ENCODE results near the gene EIF3M.
"Not testable (repeated sequence)": the region's sequence is repeated elsewhere in the genome, so short reads cannot be mapped to it uniquely, and the experiment has no call there.

The EIF3M gene

GRCh38 chr11:32584921-32585320 is 1.3 kb downstream of the EIF3M start:
- TF ChIP-seq, protein P1, sequence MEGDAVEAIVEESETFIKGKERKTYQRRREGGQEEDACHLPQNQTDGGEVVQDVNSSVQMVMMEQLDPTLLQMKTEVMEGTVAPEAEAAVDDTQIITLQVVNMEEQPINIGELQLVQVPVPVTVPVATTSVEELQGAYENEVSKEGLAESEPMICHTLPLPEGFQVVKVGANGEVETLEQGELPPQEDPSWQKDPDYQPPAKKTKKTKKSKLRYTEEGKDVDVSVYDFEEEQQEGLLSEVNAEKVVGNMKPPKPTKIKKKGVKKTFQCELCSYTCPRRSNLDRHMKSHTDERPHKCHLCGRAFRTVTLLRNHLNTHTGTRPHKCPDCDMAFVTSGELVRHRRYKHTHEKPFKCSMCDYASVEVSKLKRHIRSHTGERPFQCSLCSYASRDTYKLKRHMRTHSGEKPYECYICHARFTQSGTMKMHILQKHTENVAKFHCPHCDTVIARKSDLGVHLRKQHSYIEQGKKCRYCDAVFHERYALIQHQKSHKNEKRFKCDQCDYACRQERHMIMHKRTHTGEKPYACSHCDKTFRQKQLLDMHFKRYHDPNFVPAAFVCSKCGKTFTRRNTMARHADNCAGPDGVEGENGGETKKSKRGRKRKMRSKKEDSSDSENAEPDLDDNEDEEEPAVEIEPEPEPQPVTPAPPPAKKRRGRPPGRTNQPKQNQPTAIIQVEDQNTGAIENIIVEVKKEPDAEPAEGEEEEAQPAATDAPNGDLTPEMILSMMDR (IDR thresholded peaks at IDR 0.05; ENCODE audit: low read depth, low read length, missing control alignments) = no peak
- DNase-seq (ENCODE audit: extremely low read depth, low read depth) = no peak
- peak overlapping the region; percentile 97 for H3K4me3 ChIP-seq (replicated peaks; ENCODE audit: low read depth, low read length)

GRCh38 chr11:32586576-32587190 is 3.1 kb downstream of the EIF3M start:
- TF ChIP-seq, protein P1 (IDR thresholded peaks at IDR 0.05; ENCODE audit: low read depth, low read length, missing control alignments) = peak; percentile 29
- peak overlapping the region; percentile 97 for H3K4me3 ChIP-seq (replicated peaks; ENCODE audit: low read depth, low read length)
- DNase-seq (ENCODE audit: extremely low read depth, low read depth) = no peak

DNA sequence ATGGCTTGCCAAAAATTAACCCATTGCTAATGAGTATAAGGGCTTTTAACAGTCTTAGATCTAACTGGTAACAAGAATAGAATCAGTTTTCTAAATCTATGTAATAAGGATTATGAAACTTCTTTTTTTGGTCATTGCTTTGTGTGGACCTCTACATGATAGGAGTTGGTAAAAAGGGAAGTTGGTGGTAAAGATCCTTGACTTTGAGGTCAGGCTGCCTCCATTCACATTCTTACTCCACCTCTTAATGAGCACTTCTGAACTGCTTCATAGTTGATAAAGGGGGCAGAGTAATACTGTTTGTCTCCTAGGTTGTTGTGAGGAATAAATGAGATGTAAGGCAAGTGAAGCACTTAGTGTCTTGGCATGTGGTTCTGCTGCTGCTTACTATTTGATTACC is 10.6 kb downstream of the EIF3M start:
- no peak for DNase-seq (ENCODE audit: extremely low read depth, low read depth)
- TF ChIP-seq, protein P1 (IDR thresholded peaks at IDR 0.05; ENCODE audit: low read depth, low read length, missing control alignments) = no peak
- H3K4me3 ChIP-seq (replicated peaks; ENCODE audit: low read depth, low read length) = no peak overlapping the region

- H3K4me3 ChIP-seq (replicated peaks; ENCODE audit: low read depth, low read length); DNase-seq (ENCODE audit: extremely low read depth, low read depth): not testable (repeated sequence)
Observed at GRCh38 chr11:32596114-32596513, 12.5 kb downstream of the EIF3M start.

DNA sequence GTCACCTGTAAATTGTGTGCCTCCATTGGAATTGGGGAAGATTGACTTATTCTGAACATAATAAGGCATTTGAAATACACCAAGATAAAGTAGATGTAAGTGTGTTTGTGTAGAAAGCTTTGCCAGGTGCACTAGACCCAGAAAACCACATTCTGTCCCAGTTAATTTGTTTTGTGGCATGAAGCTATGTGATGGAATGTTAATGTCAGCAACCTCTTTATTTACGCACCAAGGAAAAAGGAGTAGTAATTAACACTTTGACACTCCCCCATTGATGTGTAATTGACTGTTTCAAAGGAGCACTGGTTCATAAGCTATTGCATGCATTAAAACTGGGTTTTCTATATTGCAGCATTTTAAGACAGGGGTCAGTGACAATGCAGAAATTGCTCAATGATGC is 14.3 kb downstream of the EIF3M start:
- no peak overlapping the region for H3K4me3 ChIP-seq (replicated peaks; ENCODE audit: low read depth, low read length)
- TF ChIP-seq, protein P1 (IDR thresholded peaks at IDR 0.05; ENCODE audit: low read depth, low read length, missing control alignments) = no peak
- no peak for DNase-seq (ENCODE audit: extremely low read depth, low read depth)

- no peak for DNase-seq (ENCODE audit: extremely low read depth, low read depth)
- no peak overlapping the region for H3K4me3 ChIP-seq (replicated peaks; ENCODE audit: low read depth, low read length)
- TF ChIP-seq, protein P1 (IDR thresholded peaks at IDR 0.05; ENCODE audit: low read depth, low read length, missing control alignments) = no peak
Observed at GRCh38 chr11:32602657-32603415, 19.2 kb downstream of the EIF3M start.

DNA sequence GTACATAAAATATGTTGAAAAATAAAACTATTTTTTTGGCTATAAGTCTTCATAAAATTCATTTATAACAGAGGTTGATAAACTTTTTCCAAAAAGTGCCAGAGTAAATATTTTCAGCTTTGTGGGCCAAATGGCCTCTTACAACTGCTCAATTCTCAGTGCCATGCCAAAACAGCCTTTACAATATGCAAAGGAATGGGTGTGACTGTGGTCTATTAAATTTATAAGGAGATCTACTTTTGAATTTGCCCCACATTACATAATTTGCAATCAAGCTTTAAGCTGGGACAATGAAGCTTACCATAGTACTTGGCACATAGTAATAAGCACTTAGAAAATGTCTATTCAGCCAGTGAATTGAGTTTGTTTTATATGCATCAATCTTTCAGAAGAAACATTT is 22.6 kb downstream of the EIF3M start:
- TF ChIP-seq, protein P1 (IDR thresholded peaks at IDR 0.05; ENCODE audit: low read depth, low read length, missing control alignments) = no peak
- no peak overlapping the region for H3K4me3 ChIP-seq (replicated peaks; ENCODE audit: low read depth, low read length)
- no peak for DNase-seq (ENCODE audit: extremely low read depth, low read depth)

GRCh38 chr11:32608826-32609225 is 25.2 kb downstream of the EIF3M start:
- H3K4me3 ChIP-seq (replicated peaks; ENCODE audit: low read depth, low read length); DNase-seq (ENCODE audit: extremely low read depth, low read depth): not testable (repeated sequence)

Measured in HFF-Myc (cell line).